Memory B cell (primary cell): ENCODE data around the gene KIAA1755.

Experiments used
- ATAC-seq: fragments of 150-1000 bp; cut with Tn5 transposase; 2 replicates; pipeline ENCODE4 v1.10.0; 2021; ENCODE audit warnings: low read depth, mild to moderate bottlenecking, moderate library complexity
- DNase-seq, 2 donors: peaks; one replicate each; pipeline ENCODE4 v3.0.0; 2022; ENCODE audit warnings: low spot score in 2 of 2
- H3K27ac Mint-ChIP-seq: one replicate; pipeline ENCODE4 v1.8.0; 2022; ENCODE audit warnings: mild to moderate bottlenecking, moderate library complexity, mixed read lengths
- H3K27me3 Mint-ChIP-seq: one replicate; pipeline ENCODE4 v1.8.0; 2022; ENCODE audit warnings: mixed read lengths
- H3K36me3 Mint-ChIP-seq: one replicate; pipeline ENCODE4 v1.8.0; 2022; ENCODE audit warnings: mild to moderate bottlenecking, mixed read lengths
- H3K4me1 Mint-ChIP-seq: one replicate; pipeline ENCODE4 v1.8.0; 2022; ENCODE audit warnings: mixed read lengths
- H3K4me3 Mint-ChIP-seq: one replicate; pipeline ENCODE4 v1.8.0; 2022; ENCODE audit warnings: mild to moderate bottlenecking, moderate library complexity, mixed read lengths
- H3K9me3 Mint-ChIP-seq: one replicate; pipeline ENCODE4 v1.8.0; 2022; ENCODE audit warnings: mixed read lengths

The KIAA1755 gene

DNA sequence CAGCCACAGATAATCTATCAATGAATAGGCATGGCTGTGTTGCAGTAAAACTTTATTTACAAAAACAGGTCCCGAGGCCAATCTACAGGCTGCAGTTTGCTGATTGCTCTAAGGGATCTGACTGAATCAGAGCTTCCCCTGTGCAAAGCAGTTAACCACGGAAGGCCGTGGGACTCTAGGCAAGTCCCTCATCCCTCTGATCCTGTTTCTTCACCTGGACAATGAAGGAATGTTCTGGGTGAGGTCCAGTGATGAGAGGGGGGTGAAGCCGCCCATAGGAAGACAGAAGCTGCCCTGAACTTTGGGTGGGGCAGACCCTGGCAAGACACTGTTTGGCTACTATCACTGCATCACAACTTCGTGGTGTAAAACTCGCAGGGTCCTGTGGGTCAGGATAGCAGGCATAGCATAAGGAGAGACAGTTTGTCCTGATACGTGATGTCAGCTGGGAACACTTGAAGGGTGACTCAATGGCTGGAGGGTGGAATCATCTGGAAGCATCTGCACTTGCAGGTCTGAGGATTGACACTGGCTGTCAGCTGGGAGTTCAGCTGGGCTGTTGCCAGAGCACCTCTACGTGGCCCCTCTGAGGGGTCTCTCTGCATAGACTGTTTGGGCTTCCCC, 62.2 kb downstream of the KIAA1755 start:
- DNase-seq (no peak), ATAC-seq (no peak)
- H3K9me3 Mint-ChIP-seq = peaks cover 2% of the 10 kb centered on the region
- H3K27ac Mint-ChIP-seq = no peak overlapping the region
- H3K27me3 Mint-ChIP-seq = peaks cover 11% of the 10 kb centered on the region
- H3K4me1 Mint-ChIP-seq = peaks cover 12% of the 10 kb centered on the region
- no peaks in the 10 kb centered on the region for H3K36me3 Mint-ChIP-seq
- H3K4me3 Mint-ChIP-seq = no peak overlapping the region

DNA sequence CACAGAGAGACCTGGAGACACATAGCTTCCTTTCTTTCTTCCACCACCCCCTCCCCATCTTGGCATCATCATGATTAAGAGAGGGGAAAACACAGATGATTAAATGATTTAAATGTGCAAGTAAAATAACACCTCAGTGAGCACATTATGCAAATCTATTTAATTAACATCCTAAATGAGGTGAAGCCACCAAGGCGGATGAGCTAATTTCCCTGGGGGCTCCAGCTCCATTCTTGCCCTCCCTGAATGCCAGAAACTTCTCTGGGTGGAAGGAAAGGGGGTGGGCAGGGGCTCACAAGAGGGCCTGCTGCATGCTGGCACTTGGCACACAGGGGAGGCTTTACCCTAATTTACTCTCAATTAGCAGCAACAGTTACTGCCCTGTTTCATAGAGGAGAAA, 62.9 kb downstream of the KIAA1755 start:
- ATAC-seq (peak; percentile 53), DNase-seq (no peak)
- Mint-ChIP-seq H3K36me3 (no peaks in the 10 kb centered on the region), H3K27ac (no peak overlapping the region), H3K4me3 (no peak overlapping the region), H3K9me3 (peaks cover 2% of the 10 kb centered on the region), H3K4me1 (peaks cover 9% of the 10 kb centered on the region), H3K27me3 (peaks cover 11% of the 10 kb centered on the region)

DNA sequence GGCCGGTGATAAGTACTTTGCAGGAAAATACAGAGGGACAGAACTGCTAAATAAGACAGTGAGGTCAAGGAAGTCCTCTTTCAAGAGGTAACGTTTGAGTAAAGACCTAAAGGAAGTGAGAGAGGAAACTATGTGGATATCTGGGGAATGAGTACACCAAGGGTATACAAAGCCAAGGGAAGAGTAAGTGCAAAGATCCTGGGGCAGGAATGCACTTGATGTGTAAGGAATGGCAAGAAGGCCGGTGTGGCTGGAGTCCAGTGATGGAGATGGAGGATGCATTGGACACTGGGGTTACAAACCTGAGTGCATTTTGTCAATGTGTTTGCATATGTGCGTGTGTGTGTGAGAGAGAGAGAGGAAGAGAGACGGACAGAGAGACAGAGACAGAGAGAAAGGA, 63.3 kb downstream of the KIAA1755 start:
- DNase-seq (no peak), ATAC-seq (no peak)
- Mint-ChIP-seq H3K36me3 (no peaks in the 10 kb centered on the region), H3K27me3 (peaks cover 11% of the 10 kb centered on the region), H3K4me3 (no peak overlapping the region), H3K4me1 (peaks cover 9% of the 10 kb centered on the region), H3K9me3 (peaks cover 2% of the 10 kb centered on the region), H3K27ac (no peak overlapping the region)

DNA sequence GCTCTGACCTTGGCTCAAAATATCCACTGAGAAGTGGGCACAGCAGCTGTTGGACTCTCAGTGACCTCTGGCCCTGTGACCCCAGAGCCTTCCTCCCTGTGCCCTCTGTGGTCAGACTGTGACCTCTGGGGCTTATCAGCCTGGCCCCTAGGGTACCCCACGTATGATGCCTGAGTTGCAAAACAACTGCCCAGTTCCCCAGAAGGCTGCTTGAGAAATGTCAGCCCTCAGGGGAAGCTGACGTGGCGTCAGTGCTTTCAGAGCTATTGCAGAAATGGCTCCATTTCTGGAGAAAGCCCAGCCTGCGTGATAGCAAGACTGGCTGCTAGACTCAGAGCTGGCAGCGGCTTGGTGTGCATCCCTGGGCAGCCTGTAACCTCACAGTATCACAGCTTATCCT, 63.9 kb downstream of the KIAA1755 start:
- H3K4me3 Mint-ChIP-seq = no peak overlapping the region
- no peak overlapping the region for H3K27ac Mint-ChIP-seq
- ATAC-seq (peak; percentile 59), DNase-seq (no peak)
- peaks cover 9% of the 10 kb centered on the region for H3K4me1 Mint-ChIP-seq
- H3K27me3 Mint-ChIP-seq = peaks cover 11% of the 10 kb centered on the region
- H3K9me3 Mint-ChIP-seq = peaks cover 2% of the 10 kb centered on the region
- H3K36me3 Mint-ChIP-seq = no peaks in the 10 kb centered on the region

DNA sequence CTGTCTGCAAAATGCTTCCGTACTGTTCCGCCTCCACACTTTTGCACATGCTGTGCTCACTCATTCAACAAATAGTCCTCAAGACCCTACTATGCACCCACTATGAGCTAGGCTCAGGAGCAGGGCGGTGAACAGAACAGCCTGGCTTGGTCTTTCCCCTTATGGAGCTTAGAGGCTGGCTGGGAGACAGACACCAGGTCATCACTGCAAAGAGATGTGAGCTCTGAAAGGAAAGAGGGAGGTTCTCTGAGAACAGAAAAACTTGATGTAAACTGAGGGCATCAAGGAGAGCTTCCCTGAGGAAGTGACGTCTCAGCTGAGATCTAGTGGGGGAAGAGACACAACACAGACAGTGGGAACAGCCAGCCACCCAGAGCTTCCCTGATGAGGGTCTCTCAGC, 64.5 kb downstream of the KIAA1755 start:
- DNase-seq (no peak), ATAC-seq (no peak)
- Mint-ChIP-seq H3K36me3 (no peaks in the 10 kb centered on the region), H3K27me3 (peaks cover 14% of the 10 kb centered on the region), H3K4me1 (peaks cover 9% of the 10 kb centered on the region), H3K4me3 (no peak overlapping the region), H3K27ac (no peak overlapping the region), H3K9me3 (peaks cover 2% of the 10 kb centered on the region)

DNA sequence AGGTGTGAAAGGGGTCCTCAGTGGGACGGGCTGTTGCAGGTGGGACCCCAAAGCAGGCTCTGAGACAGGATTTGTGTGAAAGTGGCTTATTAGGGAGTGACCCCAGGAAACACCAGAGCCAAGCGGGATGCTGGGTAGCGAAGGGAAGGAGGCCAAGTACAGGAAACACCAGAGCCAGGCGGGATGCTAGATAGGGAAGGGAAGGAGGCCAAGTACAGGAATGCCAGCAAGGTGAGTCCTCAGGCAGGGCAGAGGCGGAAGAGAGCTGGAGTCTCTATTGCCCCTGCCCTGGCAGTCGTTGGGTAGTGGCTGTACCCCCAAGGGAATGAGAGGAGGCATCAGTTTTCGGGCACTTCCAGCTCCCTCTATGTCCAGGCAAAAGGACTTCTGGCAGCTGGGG, 65.0 kb downstream of the KIAA1755 start:
- no peak for ATAC-seq
- no peak overlapping the region for H3K27ac Mint-ChIP-seq
- no peak overlapping the region for H3K4me3 Mint-ChIP-seq

DNA sequence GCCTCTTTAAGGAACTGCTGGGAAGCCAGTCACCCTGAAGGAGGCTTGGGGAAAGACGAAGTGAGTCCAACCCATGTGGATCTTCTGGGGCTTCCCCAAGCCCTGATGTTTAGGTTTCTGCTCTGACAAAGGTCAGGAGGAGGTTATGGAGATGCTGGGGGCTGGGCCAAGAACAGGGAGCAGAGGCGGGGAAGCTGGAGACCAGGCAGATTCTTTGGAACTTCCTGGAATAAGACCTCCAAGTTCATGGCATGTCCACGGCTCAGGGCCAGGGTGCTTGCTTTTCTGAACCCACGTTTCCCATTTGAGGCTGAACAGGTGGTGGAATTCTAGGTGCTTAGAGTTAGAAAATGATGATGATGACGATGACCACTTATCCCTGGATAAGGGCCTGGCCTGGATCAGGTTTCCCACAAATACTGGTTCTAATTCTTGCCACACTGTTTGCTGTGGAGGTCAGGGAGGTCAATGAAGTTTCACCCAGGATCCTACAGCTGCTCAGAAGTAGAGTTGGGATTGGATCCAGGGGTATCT, 65.5 kb downstream of the KIAA1755 start:
- Mint-ChIP-seq H3K27me3 (peaks cover 14% of the 10 kb centered on the region), H3K9me3 (peaks cover 2% of the 10 kb centered on the region), H3K27ac (no peak overlapping the region), H3K4me3 (no peak overlapping the region), H3K36me3 (no peaks in the 10 kb centered on the region), H3K4me1 (peaks cover 9% of the 10 kb centered on the region)
- DNase-seq = no peak
- ATAC-seq = no peak

More for the DNA sequence above, 65.0 kb downstream of the KIAA1755 start:
- H3K9me3 Mint-ChIP-seq = peaks cover 2% of the 10 kb centered on the region
- no peak for DNase-seq
- H3K4me1 Mint-ChIP-seq = peaks cover 9% of the 10 kb centered on the region
- no peaks in the 10 kb centered on the region for H3K36me3 Mint-ChIP-seq
- H3K27me3 Mint-ChIP-seq = peaks cover 14% of the 10 kb centered on the region

DNA sequence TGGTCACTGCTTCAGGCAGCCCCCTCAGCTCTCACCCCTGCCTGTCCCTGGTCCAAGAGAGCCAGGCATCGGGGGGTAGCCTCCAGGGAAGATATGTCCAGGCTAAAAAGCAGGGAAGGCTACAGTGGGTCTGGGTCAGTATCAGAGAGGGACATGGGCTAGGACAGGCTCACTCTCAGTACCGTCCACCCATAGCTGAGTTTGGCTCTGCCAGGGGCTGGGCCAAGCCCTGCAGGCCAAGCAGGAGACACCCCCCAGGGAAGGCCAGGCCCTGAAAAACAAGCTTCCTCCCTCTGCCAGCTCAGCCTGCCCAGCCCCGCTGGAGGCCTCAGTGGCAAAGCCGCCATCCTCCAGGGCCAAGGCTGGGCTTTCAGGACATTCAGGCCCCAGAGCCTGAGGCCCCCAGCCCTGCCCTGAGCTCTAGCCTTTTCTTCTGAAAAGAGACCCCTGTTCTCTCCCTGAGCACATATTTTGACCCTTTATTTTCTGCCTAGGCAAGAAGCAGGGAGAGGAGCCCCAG, 66.9 kb downstream of the KIAA1755 start:
- H3K4me3 Mint-ChIP-seq = no peak overlapping the region
- H3K27ac Mint-ChIP-seq = no peak overlapping the region
- peaks cover 2% of the 10 kb centered on the region for H3K9me3 Mint-ChIP-seq
- H3K27me3 Mint-ChIP-seq = peaks cover 14% of the 10 kb centered on the region
- DNase-seq = no peak
- no peaks in the 10 kb centered on the region for H3K36me3 Mint-ChIP-seq
- H3K4me1 Mint-ChIP-seq = peaks cover 9% of the 10 kb centered on the region
- no peak for ATAC-seq

DNA sequence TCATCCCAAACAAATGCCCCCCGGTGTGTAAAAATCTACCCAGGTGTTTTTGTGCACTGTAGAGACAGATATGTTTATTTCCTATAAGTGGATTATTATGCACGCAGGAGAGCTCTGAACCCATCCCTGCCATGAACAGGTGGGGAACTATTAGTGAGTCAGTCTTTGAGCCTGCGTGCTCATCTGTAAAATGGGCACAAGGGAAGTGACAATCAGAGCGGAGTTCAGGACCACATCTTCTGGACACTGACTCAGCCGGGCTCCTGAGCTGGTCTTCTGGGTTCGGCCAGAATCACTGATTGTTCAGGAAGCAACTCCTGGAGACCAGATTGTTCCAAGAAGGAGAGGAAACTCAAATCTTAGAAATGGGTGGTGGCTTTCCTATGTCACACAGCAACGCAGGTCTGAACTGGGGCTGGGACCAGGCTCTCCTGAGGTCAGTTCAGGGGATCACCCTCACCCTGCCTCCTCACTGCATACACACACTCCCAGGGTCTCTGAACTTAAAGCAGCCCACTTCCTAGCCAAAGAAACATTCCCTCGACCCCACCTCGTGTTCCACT, 68.1 kb downstream of the KIAA1755 start:
- Mint-ChIP-seq H3K36me3 (no peaks in the 10 kb centered on the region), H3K27me3 (peaks cover 15% of the 10 kb centered on the region), H3K9me3 (peaks cover 2% of the 10 kb centered on the region), H3K4me3 (no peak overlapping the region), H3K27ac (no peak overlapping the region), H3K4me1 (peaks cover 8% of the 10 kb centered on the region)
- DNase-seq = no peak
- ATAC-seq = no peak

DNA sequence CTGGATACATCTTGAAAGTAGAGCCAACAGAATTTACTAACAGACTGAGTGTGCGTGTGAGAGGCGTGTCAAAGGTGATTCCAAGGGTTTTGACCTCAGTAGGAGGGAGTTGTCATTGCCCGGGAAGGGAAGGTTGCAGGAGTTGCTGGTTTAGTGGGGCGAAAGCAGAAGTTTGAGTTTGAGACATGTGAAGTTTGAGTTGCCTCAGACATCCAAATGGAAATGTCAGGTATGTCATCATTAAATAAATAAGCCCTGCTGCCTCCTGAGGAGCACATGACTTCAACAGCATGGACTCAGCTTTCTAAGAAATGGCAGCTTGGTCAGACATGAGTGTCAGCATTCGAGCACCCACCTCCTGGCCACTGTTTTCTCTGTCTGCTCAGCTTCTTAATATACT, 68.9 kb downstream of the KIAA1755 start:
- Mint-ChIP-seq H3K4me1 (peaks cover 2% of the 10 kb centered on the region), H3K27me3 (peaks cover 12% of the 10 kb centered on the region), H3K9me3 (peaks cover 2% of the 10 kb centered on the region), H3K4me3 (no peak overlapping the region), H3K36me3 (no peaks in the 10 kb centered on the region), H3K27ac (no peak overlapping the region)
- DNase-seq (no peak), ATAC-seq (no peak)

DNA sequence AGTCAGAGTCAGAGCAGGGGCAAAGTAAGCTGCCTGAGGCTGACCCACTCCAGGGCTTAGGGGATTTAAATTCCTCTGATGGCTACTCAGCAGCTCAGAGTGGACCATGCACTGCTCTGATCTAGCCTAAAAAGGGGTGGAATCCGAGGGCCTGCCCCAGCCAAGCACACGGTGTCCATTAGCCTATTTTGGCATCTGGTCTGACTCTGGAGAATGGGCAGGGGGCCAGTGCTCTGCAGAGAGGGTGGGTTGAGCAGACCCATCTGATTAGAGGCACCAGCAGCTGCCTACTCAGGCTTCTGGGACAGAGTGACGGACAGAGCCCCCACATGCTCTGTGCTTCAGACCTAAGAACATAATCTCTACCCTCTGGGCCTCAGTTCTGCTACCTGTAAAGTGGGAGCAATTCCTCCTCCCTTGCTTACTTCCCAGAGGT, 69.6 kb downstream of the KIAA1755 start:
- no peak overlapping the region for H3K4me3 Mint-ChIP-seq
- H3K27ac Mint-ChIP-seq = no peak overlapping the region
- peaks cover 12% of the 10 kb centered on the region for H3K27me3 Mint-ChIP-seq
- no peaks in the 10 kb centered on the region for H3K36me3 Mint-ChIP-seq
- H3K9me3 Mint-ChIP-seq = peaks cover 2% of the 10 kb centered on the region
- ATAC-seq (no peak), DNase-seq (no peak)
- no peaks in the 10 kb centered on the region for H3K4me1 Mint-ChIP-seq

DNA sequence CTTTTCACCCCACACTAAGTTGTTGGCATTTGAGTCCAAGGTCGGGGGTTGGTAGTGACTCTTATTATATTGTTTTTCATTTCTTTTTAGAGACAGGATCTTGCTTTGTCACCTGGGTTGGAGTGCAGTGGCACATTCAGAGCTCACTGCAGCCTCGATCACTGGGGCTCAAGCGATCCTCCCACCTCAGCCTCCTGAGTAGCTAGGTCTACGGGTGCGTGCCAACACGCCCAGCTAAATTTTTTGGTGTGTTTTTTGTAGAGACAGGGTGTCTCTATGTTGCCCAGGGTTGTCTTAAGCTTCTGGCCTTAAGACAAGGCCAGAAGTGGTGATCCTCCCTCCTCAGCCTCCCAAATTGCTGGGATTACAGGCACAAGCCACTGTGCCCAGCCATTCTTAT, 70.4 kb downstream of the KIAA1755 start:
- no peak overlapping the region for H3K27ac Mint-ChIP-seq
- no peaks in the 10 kb centered on the region for H3K4me1 Mint-ChIP-seq
- H3K4me3 Mint-ChIP-seq = no peak overlapping the region
- peaks cover 2% of the 10 kb centered on the region for H3K9me3 Mint-ChIP-seq
- ATAC-seq (no peak), DNase-seq (no peak)
- peaks cover 8% of the 10 kb centered on the region for H3K27me3 Mint-ChIP-seq
- H3K36me3 Mint-ChIP-seq = no peaks in the 10 kb centered on the region

DNA sequence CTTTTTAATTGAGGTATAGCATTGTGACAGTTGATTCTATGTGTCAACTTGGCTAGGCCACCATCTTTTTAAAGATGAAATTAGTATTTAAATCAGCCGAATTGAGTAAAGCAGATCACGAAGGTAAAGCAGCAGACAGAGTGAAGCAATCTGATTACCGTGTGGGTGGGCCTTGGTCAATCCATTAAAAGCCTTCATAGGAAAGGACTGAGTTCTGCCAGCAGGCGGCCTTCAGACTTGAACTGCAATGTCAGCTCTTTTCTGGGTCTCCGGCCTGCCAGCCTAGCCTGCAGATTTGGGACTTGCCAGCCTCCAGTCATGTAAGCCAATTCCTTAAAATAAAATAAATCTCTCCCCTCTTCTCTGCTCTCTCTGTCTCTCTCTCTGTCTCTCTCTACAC, 73.0 kb downstream of the KIAA1755 start:
- Mint-ChIP-seq H3K36me3 (no peaks in the 10 kb centered on the region), H3K4me1 (no peaks in the 10 kb centered on the region), H3K9me3 (no peaks in the 10 kb centered on the region), H3K4me3 (no peak overlapping the region), H3K27ac (no peak overlapping the region), H3K27me3 (peaks cover 7% of the 10 kb centered on the region)
- ATAC-seq (no peak), DNase-seq (no peak)

DNA sequence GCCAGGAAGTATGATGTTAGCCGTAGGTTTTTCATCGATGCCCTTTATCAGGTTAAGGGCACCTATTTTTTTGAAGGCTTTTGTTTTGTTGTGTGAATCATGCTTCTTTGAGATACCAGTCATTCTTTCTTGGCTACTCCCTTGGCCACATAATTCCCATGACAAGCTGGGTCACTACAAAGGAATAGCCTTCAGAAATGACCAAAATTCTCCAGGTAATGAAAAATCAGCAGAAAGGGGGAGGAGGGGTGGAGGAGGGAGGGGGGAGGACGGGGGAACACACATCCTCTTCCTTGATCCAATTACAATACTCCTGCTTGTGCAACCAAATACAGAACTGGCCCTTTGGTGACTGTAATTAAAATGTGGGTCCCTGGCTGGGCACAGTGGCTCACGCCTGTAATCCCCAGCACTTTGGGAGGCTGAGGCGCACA, 73.7 kb downstream of the KIAA1755 start:
- Mint-ChIP-seq H3K4me3 (no peak overlapping the region), H3K27me3 (peaks cover 7% of the 10 kb centered on the region), H3K36me3 (no peaks in the 10 kb centered on the region), H3K27ac (no peak overlapping the region), H3K4me1 (no peaks in the 10 kb centered on the region), H3K9me3 (no peaks in the 10 kb centered on the region)
- ATAC-seq = no peak
- no peak for DNase-seq

DNA sequence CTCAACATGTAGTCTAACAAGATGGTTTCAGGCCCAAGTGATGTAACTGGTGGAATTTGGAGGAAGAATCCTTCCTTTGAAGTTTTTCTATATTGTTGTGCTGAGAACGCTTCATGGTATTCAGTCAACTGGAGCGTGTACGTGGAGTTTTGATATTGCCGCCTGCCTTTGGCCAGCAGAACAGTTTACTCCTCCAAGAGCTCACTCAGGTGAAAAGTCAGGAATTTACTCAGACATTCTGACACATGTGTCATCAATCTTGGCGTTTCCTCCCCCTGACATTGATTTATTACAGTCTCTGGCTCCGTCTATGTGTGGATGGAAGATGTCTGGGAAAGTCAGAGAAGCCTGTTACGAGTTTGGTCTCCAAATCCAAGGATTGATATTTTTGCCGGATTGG, 76.4 kb downstream of the KIAA1755 start:
- no peak overlapping the region for H3K27ac Mint-ChIP-seq
- DNase-seq = no peak

More for the DNA sequence above, 76.4 kb downstream of the KIAA1755 start:
- H3K4me3 Mint-ChIP-seq = no peak overlapping the region
- H3K27me3 Mint-ChIP-seq = peaks cover 7% of the 10 kb centered on the region
- no peaks in the 10 kb centered on the region for H3K36me3 Mint-ChIP-seq
- no peaks in the 10 kb centered on the region for H3K4me1 Mint-ChIP-seq
- no peak for ATAC-seq
- H3K9me3 Mint-ChIP-seq = no peaks in the 10 kb centered on the region
